ENCODE measurements around the gene YWHAE.
"Not testable (repeated sequence)": the region's sequence is repeated elsewhere in the genome, so short reads cannot be mapped to it uniquely, and the experiment has no call there.

Gene YWHAE

GRCh38 chr17:1379930-1380313 is 20.1 kb downstream of the YWHAE start:
- POLR2A ChIA-PET (ENCODE audit: low non-redundant PET) = interaction anchor here (1.1 kb wide), 1 partner anchor 9 kb away, joined by 3 read pairs; no protein-coding TSS in a partner anchor
- H3K27ac ChIP-seq = 0 out of 2 replicates have a peak overlapping the region, but pooled peaks have one; percentile 9
- CTCF ChIA-PET = interaction anchor here (0.5 to 1.1 kb wide), 4 partner anchors 11 to 145 kb away, joined by 3 to 12 read pairs (median 3); no protein-coding TSS in a partner anchor
- TF ChIP-seq CTCF (conservative IDR thresholded peaks at IDR 0.05; ENCODE audit: low read depth) = no peak
- DNase-seq (ENCODE audit: low spot score) = no peak

GRCh38 chr17:1379208-1379929 is 20.7 kb downstream of the YWHAE start:
- TF ChIP-seq CTCF (conservative IDR thresholded peaks at IDR 0.05; ENCODE audit: low read depth) = no peak
- ChIA-PET CTCF (interaction anchor here (0.8 to 1.1 kb wide), 2 partner anchors 12 to 14 kb away, joined by 3 to 12 read pairs; no protein-coding TSS in a partner anchor), POLR2A (ENCODE audit: low non-redundant PET) (interaction anchor here (1.1 kb wide), 1 partner anchor 10 kb away, joined by 3 read pairs; no protein-coding TSS in a partner anchor)
- no peak overlapping the region for H3K27ac ChIP-seq
- no peak for DNase-seq (ENCODE audit: low spot score)

- H3K27ac ChIP-seq; POLR2A ChIA-PET (ENCODE audit: low non-redundant PET); CTCF ChIA-PET; DNase-seq (ENCODE audit: low spot score): not testable (repeated sequence)
These were observed 21.6 kb downstream of the YWHAE start for GRCh38 chr17:1378476-1378860.

GRCh38 chr17:1377334-1377733 is 22.7 kb downstream of the YWHAE start:
- peak overlapping the region; percentile 9; the same call in 1 of the 2 replicates for H3K27ac ChIP-seq
- DNase-seq (ENCODE audit: low spot score) = no peak
- CTCF ChIA-PET = no interaction called here
- TF ChIP-seq CTCF (conservative IDR thresholded peaks at IDR 0.05; ENCODE audit: low read depth) = no peak
- POLR2A ChIA-PET (ENCODE audit: low non-redundant PET) = no interaction called here

GRCh38 chr17:1376061-1376460 is 24.0 kb downstream of the YWHAE start:
- ChIA-PET POLR2A (ENCODE audit: low non-redundant PET) (no interaction called here), CTCF (interaction anchor here (0.6 kb wide), 1 partner anchor 545 kb away, joined by 3 read pairs; no protein-coding TSS in a partner anchor)
- no peak for TF ChIP-seq CTCF (conservative IDR thresholded peaks at IDR 0.05; ENCODE audit: low read depth)
- H3K27ac ChIP-seq = no peak overlapping the region
- DNase-seq (ENCODE audit: low spot score) = no peak

GRCh38 chr17:1375615-1376014 is 24.4 kb downstream of the YWHAE start:
- CTCF ChIA-PET = no interaction called here

More at GRCh38 chr17:1375615-1376014, 24.4 kb downstream of the YWHAE start:
- H3K27ac ChIP-seq = no peak overlapping the region
- DNase-seq (ENCODE audit: low spot score) = no peak
- POLR2A ChIA-PET (ENCODE audit: low non-redundant PET) = no interaction called here
- TF ChIP-seq CTCF (conservative IDR thresholded peaks at IDR 0.05; ENCODE audit: low read depth) = no peak

All from RWPE1 (cell line).